HCT116 (cell line): ENCODE measurements around the gene COL5A1. TPM values are rescaled to one million over a fixed set of nuclear protein-coding genes. Genes with fewer than 3 reads are reported as not detected.

Experiments
- ATAC-seq: fragments of 200-7000 bp; cut with Tn5 transposase; 2 replicates; pipeline ENCODE4 v1.9.1; 2020; ENCODE audit warnings: mild to moderate bottlenecking, moderate library complexity
- BruUV-seq: library from RNA; stranded (reverse); fragments of 400-500 nt; replicated peaks from 2 replicates; lab custom pipeline; 2021; lab: Mats Ljungman, UMichigan
- CTCF ChIA-PET: fragments of 300-600 bp; sonication (Branson Sonifier 250); formaldehyde crosslinking; loops from one replicate; lab custom pipeline; 2021; ENCODE audit warnings: antibody characterized with exemption; lab: Charles Lee
- POLR2A ChIA-PET: fragments of 300-600, 350-600 bp; sonication (Branson Sonifier 250); formaldehyde crosslinking; loops from one replicate; lab custom pipeline; 2021; ENCODE audit warnings: antibody characterized with exemption; lab: Charles Lee
- RAD21 ChIA-PET, 2 experiments: fragments of 300-600 bp; sonication (Branson Sonifier 250); formaldehyde crosslinking; loops; one replicate each; lab custom pipeline; 2023; ENCODE audit warnings: low total read pairs in 2 of 2; ENCODE audit not compliant: uncharacterized antibody in 2 of 2, unreplicated experiment in 2 of 2, low non-redundant PET in 1 of 2; lab: Charles Lee
- DNase-seq: peaks from one replicate; pipeline ENCODE4 v3.0.0-alpha.2; 2010; ENCODE audit warnings: low read depth, low spot score
- H2AFZ ChIP-seq: fragments of 200-600 bp; shearing (Covaris generic), sonication (generic); 2 replicates; pipeline ENCODE4 v1.6.1; 2017; ENCODE audit warnings: low read depth, mixed run types, mixed read lengths, antibody characterized with exemption, low read length; ENCODE audit not compliant: poor library complexity, severe bottlenecking
- H3K27ac ChIP-seq: 2 replicates; pipeline ENCODE4 v1.5.1; 2012; ENCODE audit warnings: low read depth, low read length
- H3K27me3 ChIP-seq: fragments of 200-600 bp; sonication (generic); 2 replicates; pipeline ENCODE4 v1.6.1; 2016; ENCODE audit warnings: mixed run types, low read length, mixed read lengths; ENCODE audit not compliant: insufficient read depth
- H3K36me3 ChIP-seq, 2 experiments: fragments of 200-500 bp in 1 of 2; fragments of 200-600 bp in 1 of 2; sonication (Bioruptor generic) in 1 of 2; sonication (generic) in 1 of 2; 2 replicates each; pipeline versions ENCODE4 v1.5.1 to v1.6.1; 2014 to 2016; ENCODE audit warnings: low read length in 2 of 2, inconsistent platforms in 1 of 2, mixed read lengths in 1 of 2, mixed run types in 1 of 2; ENCODE audit not compliant: insufficient read depth in 2 of 2, control insufficient read depth in 1 of 2
- H3K4me1 ChIP-seq, 2 experiments: fragments of 200-600 bp in 1 of 2; sonication (generic) in 1 of 2; 2 replicates each; pipeline versions ENCODE4 v1.5.1 to v1.6.1; 2012 to 2017; ENCODE audit warnings: low read length in 2 of 2, inconsistent platforms in 1 of 2, mild to moderate bottlenecking in 1 of 2, mixed read lengths in 1 of 2, mixed run types in 1 of 2, moderate library complexity in 1 of 2; ENCODE audit not compliant: insufficient read depth in 2 of 2, control insufficient read depth in 1 of 2
- H3K4me2 ChIP-seq: fragments of 200-600 bp; sonication (generic); 2 replicates; pipeline ENCODE4 v1.6.1; 2017; ENCODE audit warnings: mixed run types, low read length, mixed read lengths
- H3K4me3 ChIP-seq, 2 experiments: fragments of 200-600 bp in 1 of 2; sonication (generic) in 1 of 2; replicated peaks in 1 of 2; 2 replicates each; pipeline ENCODE4 v1.5.1; 2011 to 2016; ENCODE audit warnings: low read length in 2 of 2, control low read depth in 1 of 2, low read depth in 1 of 2, mild to moderate bottlenecking in 1 of 2, mixed read lengths in 1 of 2, mixed run types in 1 of 2
- H3K79me2 ChIP-seq: fragments of 200-600 bp; sonication (generic); 2 replicates; pipeline ENCODE4 v1.6.1; 2017; ENCODE audit warnings: mild to moderate bottlenecking, mixed run types, low read length, moderate library complexity, mixed read lengths; ENCODE audit not compliant: insufficient read depth
- H3K9ac ChIP-seq: fragments of 200-600 bp; sonication (generic); 2 replicates; pipeline ENCODE4 v1.6.1; 2016; ENCODE audit warnings: low read length, mixed read lengths
- H3K9me2 ChIP-seq: fragments of 200-600 bp; sonication (generic), shearing (Covaris generic); 2 replicates; pipeline ENCODE4 v1.6.1; 2017; ENCODE audit warnings: mixed run types, mild to moderate bottlenecking, moderate library complexity; ENCODE audit not compliant: insufficient read depth
- H3K9me3 ChIP-seq, 2 experiments: fragments of 200-500 bp in 1 of 2; fragments of 200-600 bp in 1 of 2; sonication (Bioruptor generic) in 1 of 2; sonication (generic) in 1 of 2; 2 replicates each; pipeline ENCODE4 v1.6.1; 2014 to 2017; ENCODE audit warnings: low read length in 2 of 2, mixed read lengths in 2 of 2, inconsistent platforms in 1 of 2, low read depth in 1 of 2, mild to moderate bottlenecking in 1 of 2, mixed run types in 1 of 2, moderate library complexity in 1 of 2; ENCODE audit not compliant: control insufficient read depth in 1 of 2, insufficient read depth in 1 of 2
- H4K20me1 ChIP-seq: fragments of 200-600 bp; sonication (generic), shearing (Covaris generic); 2 replicates; pipeline ENCODE4 v1.6.1; 2017; ENCODE audit warnings: mixed run types, mild to moderate bottlenecking, moderate library complexity; ENCODE audit not compliant: insufficient read depth
- CTCF ChIP-seq, 3 experiments: fragments of 200-600 bp in 1 of 3; sonication (generic) in 1 of 3; IDR thresholded peaks in 2 of 3; conservative IDR thresholded peaks in 1 of 3; 2 replicates each; pipeline ENCODE4 v1.5.1; 2012 to 2017; ENCODE audit warnings: low read depth in 2 of 3, low read length in 2 of 3, antibody characterized with exemption in 1 of 3, borderline replicate concordance in 1 of 3, control low read depth in 1 of 3, mild to moderate bottlenecking in 1 of 3, mixed read lengths in 1 of 3, mixed run types in 1 of 3, moderate library complexity in 1 of 3; ENCODE audit not compliant: insufficient read depth in 1 of 3
- EGR1 ChIP-seq: IDR thresholded peaks from 2 replicates; pipeline ENCODE4 v1.6.1; 2012; ENCODE audit warnings: low read depth
- FOSL1 ChIP-seq: IDR thresholded peaks from 2 replicates; pipeline ENCODE4 v1.6.1; 2012; ENCODE audit warnings: low read depth
- MAX ChIP-seq: IDR thresholded peaks from 2 replicates; pipeline ENCODE4 v1.6.1; 2012
- RAD21 ChIP-seq: IDR thresholded peaks from 2 replicates; pipeline ENCODE4 v1.6.1; 2012; ENCODE audit warnings: low read depth, mild to moderate bottlenecking
- SIN3A ChIP-seq: IDR thresholded peaks from 2 replicates; pipeline ENCODE4 v1.6.1; 2012; ENCODE audit warnings: low read depth
- SP1 ChIP-seq: IDR thresholded peaks from 2 replicates; pipeline ENCODE4 v1.6.1; 2012; ENCODE audit warnings: low read depth
- intact Hi-C: fragments of 100-400 bp; cut with micrococcal nuclease; formaldehyde crosslinking; loops from 2 replicates; pipeline ENCODE4 v1.10.0; 2022
- total RNA-seq: library from RNA; stranded (reverse); gene quantifications from one replicate; pipeline ENCODE4 v1.2.1, GENCODE V29; 2021; ENCODE audit not compliant: unreplicated experiment

COL5A1 gene
- total RNA-seq, 1 experiment from 2014 or later: 0.30 TPM

GRCh38 chr9:134741846-134742245 lies 100.2 kb downstream of the COL5A1 start:
- Histone ChIP-seq H3K27ac (no peak overlapping the region), H3K4me1 (no peaks in the 10 kb centered on the region), H3K9me2 (no peaks in the 10 kb centered on the region), H2AFZ (no peak overlapping the region)
- ATAC-seq: no peak
- ChIA-PET CTCF (no interaction called here), RAD21 (no interaction called here)
- no TSS peak for BruUV-seq
- intact Hi-C loops: no loop called here
- TF ChIP-seq SIN3A (no peak), EGR1 (no peak), SP1 (no peak), RAD21 (no peak)
- TF ChIP-seq, all 23 proteins: peak for 0
- Histone ChIP-seq H3K9me3 (peaks cover 0 to 5% of the 10 kb centered on the region in 2 experiments; a peak in 1 of 4 replicates), H4K20me1 (no peaks in the 10 kb centered on the region), H3K27me3 (no peaks in the 10 kb centered on the region), H3K79me2 (no peaks in the 10 kb centered on the region), H3K4me3 (no peak overlapping the region), H3K4me2 (no peak overlapping the region), H3K9ac (no peak overlapping the region), H3K36me3 (no peaks in the 10 kb centered on the region)
- DNase-seq: no peak
- POLR2A ChIA-PET: no interaction called here

GRCh38 chr9:134742822-134743535 lies 101.4 kb downstream of the COL5A1 start:
- H3K36me3 ChIP-seq: no peaks in the 10 kb centered on the region
- ChIA-PET RAD21 (no interaction called here), POLR2A (no interaction called here), CTCF (interaction anchor here (0.8 kb wide), 1 partner anchor 51 kb away, joined by 3 read pairs; no protein-coding TSS in a partner anchor)
- no TSS peak for BruUV-seq
- intact Hi-C loops: no loop called here
- H4K20me1 ChIP-seq: no peaks in the 10 kb centered on the region
- ATAC-seq: peak; percentile 76
- H3K27me3 ChIP-seq: no peaks in the 10 kb centered on the region
- TF ChIP-seq CTCF (IDR thresholded peaks at IDR 0.05 in 2 of 3, conservative IDR thresholded peaks at IDR 0.05 in 1 of 3; ENCODE audit: borderline replicate concordance in 1 of 3, insufficient read depth in 1 of 3, low read depth in 2 of 3, low read length in 2 of 3): peak; percentile 26 to 61 (median 54); a peak in 5 of 6 replicates
- TF ChIP-seq RAD21: 0 out of 2 replicates have a peak, but pooled peaks have one; percentile 23
- no peak for TF ChIP-seq FOSL1
- 0 out of 2 replicates have a peak, but pooled peaks have one; percentile 15 for TF ChIP-seq MAX
- TF ChIP-seq EGR1: no peak
- peaks cover 3 to 5% of the 10 kb centered on the region in 2 experiments; a peak in 2 of 4 replicates for H3K9me3 ChIP-seq
- H3K4me1 ChIP-seq: no peaks in the 10 kb centered on the region
- H3K27ac ChIP-seq: no peak overlapping the region
- H3K79me2 ChIP-seq: no peaks in the 10 kb centered on the region
- no peaks in the 10 kb centered on the region for H3K9me2 ChIP-seq
- no peak overlapping the region for H3K4me3 ChIP-seq
- H2AFZ ChIP-seq: no peak overlapping the region
- H3K4me2 ChIP-seq: no peak overlapping the region
- no peak for DNase-seq
- no peak overlapping the region for H3K9ac ChIP-seq
